ENCODE results near the gene C19orf33. TPM values are rescaled to one million over a fixed set of nuclear protein-coding genes. Genes with fewer than 3 reads are reported as not detected.

C19orf33 gene
- polyA plus RNA-seq, 1 donor: 387 TPM

- H3K27ac ChIP-seq (ENCODE audit: low read length): no peak overlapping the region
- no peaks in the 10 kb centered on the region for H3K9me3 ChIP-seq (ENCODE audit: control insufficient read depth, low read depth, low read length)
- no peak for DNase-seq
- peaks cover 72% of the 10 kb centered on the region for H3K36me3 ChIP-seq (ENCODE audit: control insufficient read depth, insufficient read depth, low read length)
- H3K27me3 ChIP-seq (ENCODE audit: control insufficient read depth, insufficient read depth, low read length): no peaks in the 10 kb centered on the region
- no peak overlapping the region for H3K4me3 ChIP-seq (ENCODE audit: low read length)
- no CpG with 5 or more reads among the region's 13 CpGs for WGBS (ENCODE audit: insufficient coverage, low lambda C conversion rate)
- no peaks in the 10 kb centered on the region for H3K4me1 ChIP-seq (ENCODE audit: control insufficient read depth, insufficient read depth, low read length)
Observed at GRCh38 chr19:38290631-38291147, 13.4 kb upstream of the C19orf33 start.

GRCh38 chr19:38291855-38292254 lies 12.2 kb upstream of the C19orf33 start:
- Histone ChIP-seq H3K4me1 (ENCODE audit: control insufficient read depth, insufficient read depth, low read length) (no peaks in the 10 kb centered on the region), H3K27ac (ENCODE audit: low read length) (no peak overlapping the region), H3K27me3 (ENCODE audit: control insufficient read depth, insufficient read depth, low read length) (no peaks in the 10 kb centered on the region), H3K9me3 (ENCODE audit: control insufficient read depth, low read depth, low read length) (no peaks in the 10 kb centered on the region), H3K4me3 (ENCODE audit: low read length) (no peak overlapping the region), H3K36me3 (ENCODE audit: control insufficient read depth, insufficient read depth, low read length) (peaks cover 66% of the 10 kb centered on the region)
- 60% methylated on average over 1 of the region's 15 CpGs for WGBS (ENCODE audit: insufficient coverage, low lambda C conversion rate)
- DNase-seq: no peak

- no peak overlapping the region for H3K27ac ChIP-seq (ENCODE audit: low read length)
- no peak overlapping the region for H3K4me3 ChIP-seq (ENCODE audit: low read length)
- H3K4me1 ChIP-seq (ENCODE audit: control insufficient read depth, insufficient read depth, low read length): no peaks in the 10 kb centered on the region
- DNase-seq: no peak
- H3K27me3 ChIP-seq (ENCODE audit: control insufficient read depth, insufficient read depth, low read length): no peaks in the 10 kb centered on the region
- no peaks in the 10 kb centered on the region for H3K9me3 ChIP-seq (ENCODE audit: control insufficient read depth, low read depth, low read length)
- peaks cover 57% of the 10 kb centered on the region for H3K36me3 ChIP-seq (ENCODE audit: control insufficient read depth, insufficient read depth, low read length)
- WGBS (ENCODE audit: insufficient coverage, low lambda C conversion rate): no CpG with 5 or more reads among the region's 9 CpGs
Observed at GRCh38 chr19:38293281-38293680, 10.8 kb upstream of the C19orf33 start.

- H3K27ac ChIP-seq (ENCODE audit: low read length): no peak overlapping the region
- no peak overlapping the region for H3K4me3 ChIP-seq (ENCODE audit: low read length)
- H3K36me3 ChIP-seq (ENCODE audit: control insufficient read depth, insufficient read depth, low read length): peaks cover 49% of the 10 kb centered on the region
- H3K4me1 ChIP-seq (ENCODE audit: control insufficient read depth, insufficient read depth, low read length): no peaks in the 10 kb centered on the region
- H3K27me3 ChIP-seq (ENCODE audit: control insufficient read depth, insufficient read depth, low read length): no peaks in the 10 kb centered on the region
- DNase-seq: no peak
- WGBS (ENCODE audit: insufficient coverage, low lambda C conversion rate): no CpG with 5 or more reads among the region's 8 CpGs
- no peaks in the 10 kb centered on the region for H3K9me3 ChIP-seq (ENCODE audit: control insufficient read depth, low read depth, low read length)
Observed at GRCh38 chr19:38294090-38294489, 10.0 kb upstream of the C19orf33 start.

GRCh38 chr19:38298821-38299680 lies 5.0 kb upstream of the C19orf33 start:
- Histone ChIP-seq H3K27ac (ENCODE audit: low read length) (no peak overlapping the region), H3K4me3 (ENCODE audit: low read length) (no peak overlapping the region), H3K36me3 (ENCODE audit: control insufficient read depth, insufficient read depth, low read length) (peaks cover 6% of the 10 kb centered on the region), H3K4me1 (ENCODE audit: control insufficient read depth, insufficient read depth, low read length) (peaks cover 20% of the 10 kb centered on the region), H3K9me3 (ENCODE audit: control insufficient read depth, low read depth, low read length) (no peaks in the 10 kb centered on the region), H3K27me3 (ENCODE audit: control insufficient read depth, insufficient read depth, low read length) (no peaks in the 10 kb centered on the region)
- no peak for DNase-seq
- no CpG with 5 or more reads among the region's 11 CpGs for WGBS (ENCODE audit: insufficient coverage, low lambda C conversion rate)

GRCh38 chr19:38304352-38304865 lies 358 bp downstream of the C19orf33 start:
- no peaks in the 10 kb centered on the region for H3K9me3 ChIP-seq (ENCODE audit: control insufficient read depth, low read depth, low read length)
- H3K4me1 ChIP-seq (ENCODE audit: control insufficient read depth, insufficient read depth, low read length): peaks cover 31% of the 10 kb centered on the region
- H3K27me3 ChIP-seq (ENCODE audit: control insufficient read depth, insufficient read depth, low read length): no peaks in the 10 kb centered on the region
- WGBS (ENCODE audit: insufficient coverage, low lambda C conversion rate): no CpG with 5 or more reads among the region's 27 CpGs
- no peak for DNase-seq
- H3K27ac ChIP-seq (ENCODE audit: low read length): peak overlapping the region; percentile 99
- H3K4me3 ChIP-seq (ENCODE audit: low read length): peak overlapping the region; percentile 62
- peaks cover 24% of the 10 kb centered on the region for H3K36me3 ChIP-seq (ENCODE audit: control insufficient read depth, insufficient read depth, low read length)

GRCh38 chr19:38304866-38305429 lies 897 bp downstream of the C19orf33 start:
- H3K27ac ChIP-seq (ENCODE audit: low read length): peak overlapping the region; percentile 99
- H3K36me3 ChIP-seq (ENCODE audit: control insufficient read depth, insufficient read depth, low read length): peaks cover 26% of the 10 kb centered on the region
- H3K9me3 ChIP-seq (ENCODE audit: control insufficient read depth, low read depth, low read length): no peaks in the 10 kb centered on the region
- WGBS (ENCODE audit: insufficient coverage, low lambda C conversion rate): no CpG with 5 or more reads among the region's 29 CpGs
- H3K4me3 ChIP-seq (ENCODE audit: low read length): peak overlapping the region; percentile 62
- peak; percentile 97 to 98 for DNase-seq
- H3K4me1 ChIP-seq (ENCODE audit: control insufficient read depth, insufficient read depth, low read length): peaks cover 31% of the 10 kb centered on the region
- no peaks in the 10 kb centered on the region for H3K27me3 ChIP-seq (ENCODE audit: control insufficient read depth, insufficient read depth, low read length)

- Histone ChIP-seq H3K27ac (ENCODE audit: low read length) (no peak overlapping the region), H3K4me1 (ENCODE audit: control insufficient read depth, insufficient read depth, low read length) (peaks cover 22% of the 10 kb centered on the region), H3K36me3 (ENCODE audit: control insufficient read depth, insufficient read depth, low read length) (peaks cover 27% of the 10 kb centered on the region), H3K27me3 (ENCODE audit: control insufficient read depth, insufficient read depth, low read length) (no peaks in the 10 kb centered on the region), H3K9me3 (ENCODE audit: control insufficient read depth, low read depth, low read length) (no peaks in the 10 kb centered on the region), H3K4me3 (ENCODE audit: low read length) (no peak overlapping the region)
- no CpG with 5 or more reads among the region's 3 CpGs for WGBS (ENCODE audit: insufficient coverage, low lambda C conversion rate)
- DNase-seq: no peak
Observed at GRCh38 chr19:38306236-38306635, 2.2 kb downstream of the C19orf33 start.

- WGBS (ENCODE audit: insufficient coverage, low lambda C conversion rate): no CpG with 5 or more reads among the region's 4 CpGs
- DNase-seq: no peak
- peaks cover 22% of the 10 kb centered on the region for H3K4me1 ChIP-seq (ENCODE audit: control insufficient read depth, insufficient read depth, low read length)
- no peaks in the 10 kb centered on the region for H3K27me3 ChIP-seq (ENCODE audit: control insufficient read depth, insufficient read depth, low read length)
- peaks cover 27% of the 10 kb centered on the region for H3K36me3 ChIP-seq (ENCODE audit: control insufficient read depth, insufficient read depth, low read length)
- no peaks in the 10 kb centered on the region for H3K9me3 ChIP-seq (ENCODE audit: control insufficient read depth, low read depth, low read length)
- no peak overlapping the region for H3K4me3 ChIP-seq (ENCODE audit: low read length)
- H3K27ac ChIP-seq (ENCODE audit: low read length): no peak overlapping the region
Observed at GRCh38 chr19:38307076-38307475, 3.0 kb downstream of the C19orf33 start.

- Histone ChIP-seq H3K4me1 (ENCODE audit: control insufficient read depth, insufficient read depth, low read length) (peaks cover 20% of the 10 kb centered on the region), H3K9me3 (ENCODE audit: control insufficient read depth, low read depth, low read length) (no peaks in the 10 kb centered on the region), H3K36me3 (ENCODE audit: control insufficient read depth, insufficient read depth, low read length) (peaks cover 27% of the 10 kb centered on the region), H3K27me3 (ENCODE audit: control insufficient read depth, insufficient read depth, low read length) (no peaks in the 10 kb centered on the region), H3K27ac (ENCODE audit: low read length) (no peak overlapping the region), H3K4me3 (ENCODE audit: low read length) (no peak overlapping the region)
- no CpG with 5 or more reads among the region's 8 CpGs for WGBS (ENCODE audit: insufficient coverage, low lambda C conversion rate)
- no peak for DNase-seq
Observed at GRCh38 chr19:38307597-38307996, 3.5 kb downstream of the C19orf33 start.

All from large intestine (tissue), 3 donors.